HG02759 (cell line): ENCODE data around the gene NOS2.
"Not testable (repeated sequence)": the region's sequence is repeated elsewhere in the genome, so short reads cannot be mapped to it uniquely, and the experiment has no call there.

ENCODE experiments used
- ATAC-seq: cut with Tn5 transposase; IDR thresholded peaks from one replicate; pipeline ENCODE4 v1.9.1; 2021; ENCODE audit warnings: mild to moderate bottlenecking, moderate library complexity; ENCODE audit not compliant: unreplicated experiment

NOS2 gene

GRCh38 chr17:27733773-27734172 is 66.6 kb downstream of the NOS2 start:
- no peak for ATAC-seq

- not testable (repeated sequence) for ATAC-seq
These were observed 67.6 kb downstream of the NOS2 start for GRCh38 chr17:27732746-27733145.

- ATAC-seq, result not testable (repeated sequence)
These were observed 74.3 kb downstream of the NOS2 start for GRCh38 chr17:27725982-27726381.

- ATAC-seq, result no peak
These were observed 78.5 kb downstream of the NOS2 start for GRCh38 chr17:27721797-27722196.
